ENCODE data around the gene ELMO2. TPM values are rescaled to one million over a fixed set of nuclear protein-coding genes. Genes with fewer than 3 reads are reported as not detected.

The ELMO2 gene
- total RNA-seq, 1 donor from 2014 or later: 53.3 TPM

DNA sequence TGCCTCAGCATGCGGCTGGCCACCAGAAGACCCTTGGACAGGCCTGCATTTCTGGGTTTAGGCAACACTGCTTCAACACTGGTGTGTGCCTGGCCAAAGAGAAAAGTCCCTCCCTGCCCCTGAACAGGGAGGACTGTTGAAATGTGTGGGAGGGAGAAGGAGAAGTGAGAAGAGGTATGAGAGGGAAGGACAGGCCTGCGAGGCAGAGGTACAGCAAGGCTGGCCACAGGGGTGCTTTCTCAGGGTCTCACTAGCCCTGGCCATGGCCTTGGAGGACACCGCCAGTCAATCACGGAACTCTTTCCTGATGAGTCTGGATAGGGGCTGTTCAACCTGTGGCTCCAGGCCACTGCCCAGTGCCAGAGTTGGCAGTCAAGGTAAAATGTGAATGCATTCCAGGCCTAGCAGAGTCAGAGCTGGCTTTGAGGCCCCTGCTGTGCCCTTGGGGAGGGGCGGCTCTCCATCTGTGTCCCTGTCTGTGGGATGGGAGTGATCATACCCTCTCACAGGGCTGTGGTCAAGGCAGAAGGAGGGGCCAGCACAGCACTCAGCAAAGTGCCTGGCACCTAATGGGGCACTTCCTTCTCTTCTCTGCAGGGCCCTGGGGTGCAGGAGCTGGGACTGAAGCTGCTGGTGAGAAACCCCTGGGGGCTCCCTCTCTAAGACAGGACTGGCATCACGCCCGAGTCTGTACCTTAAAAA lies 54.9 kb downstream of the ELMO2 start:
- Mint-ChIP-seq H3K4me1 (peaks cover 80% of the 10 kb centered on the region), H3K27ac (peak overlapping the region; percentile 100), H3K9me3 (no peaks in the 10 kb centered on the region), H3K4me3 (peak overlapping the region; percentile 62), H3K27me3 (ENCODE audit: insufficient read depth, low read depth) (peaks cover 10% of the 10 kb centered on the region), H3K36me3 (peaks cover 16% of the 10 kb centered on the region)
- Histone ChIP-seq H2AFZ (replicated peaks) (no peak overlapping the region), H3K79me2 (ENCODE audit: low read depth) (no peaks in the 10 kb centered on the region), H3K27ac (peak overlapping the region; percentile 80), H3K4me1 (peaks cover 48% of the 10 kb centered on the region), H3K36me3 (no peaks in the 10 kb centered on the region), H3K4me3 (no peak overlapping the region), H3K9me3 (ENCODE audit: low read depth) (no peaks in the 10 kb centered on the region), H4K20me1 (ENCODE audit: low read depth) (peaks cover 32% of the 10 kb centered on the region), H3F3A (ENCODE audit: low read depth) (peaks cover 33% of the 10 kb centered on the region), H3K27me3 (no peaks in the 10 kb centered on the region), H3K4me2 (peak overlapping the region; percentile 54), H3K9ac (no peak overlapping the region)
- no peak for TF ChIP-seq EZH2 (IDR thresholded peaks at IDR 0.05)
- no peak for TF ChIP-seq EZH2phosphoT487 (IDR thresholded peaks at IDR 0.05)
- no peak for DNase-seq (ENCODE audit: low spot score)

DNA sequence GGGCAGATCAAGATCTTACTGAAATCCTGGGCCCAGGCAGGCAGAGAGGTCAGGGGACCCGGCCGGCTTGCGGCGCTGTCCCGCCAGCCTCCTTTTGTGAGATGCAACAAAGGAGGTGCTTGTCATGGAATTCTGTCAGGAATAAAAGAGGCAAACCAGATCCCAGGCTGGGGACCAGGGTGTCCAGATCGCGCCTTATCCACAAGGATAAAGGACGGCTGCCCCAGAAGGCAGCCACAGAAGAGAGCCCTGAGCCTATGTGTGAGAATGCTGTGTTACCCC lies 55.5 kb downstream of the ELMO2 start:
- peaks cover 32% of the 10 kb centered on the region for H4K20me1 ChIP-seq (ENCODE audit: low read depth)
- no peaks in the 10 kb centered on the region for H3K27me3 ChIP-seq
- peak overlapping the region; percentile 54 for H3K4me2 ChIP-seq
- no peaks in the 10 kb centered on the region for H3K9me3 Mint-ChIP-seq
- peaks cover 33% of the 10 kb centered on the region for H3F3A ChIP-seq (ENCODE audit: low read depth)
- H3K9ac ChIP-seq: no peak overlapping the region
- H3K4me3 ChIP-seq: no peak overlapping the region
- H3K27me3 Mint-ChIP-seq (ENCODE audit: insufficient read depth, low read depth): peaks cover 12% of the 10 kb centered on the region
- H3K36me3 ChIP-seq: no peaks in the 10 kb centered on the region
- peaks cover 48% of the 10 kb centered on the region for H3K4me1 ChIP-seq
- peak; percentile 88 for DNase-seq (ENCODE audit: low spot score)
- H3K9me3 ChIP-seq (ENCODE audit: low read depth): no peaks in the 10 kb centered on the region
- peak overlapping the region; percentile 80 for H3K27ac ChIP-seq
- peaks cover 82% of the 10 kb centered on the region for H3K4me1 Mint-ChIP-seq
- H3K79me2 ChIP-seq (ENCODE audit: low read depth): no peaks in the 10 kb centered on the region
- H3K27ac Mint-ChIP-seq: peak overlapping the region; percentile 100
- no peak overlapping the region for H2AFZ ChIP-seq (replicated peaks)
- H3K4me3 Mint-ChIP-seq: peak overlapping the region; percentile 62
- TF ChIP-seq EZH2phosphoT487 (IDR thresholded peaks at IDR 0.05) (no peak), EZH2 (IDR thresholded peaks at IDR 0.05) (no peak)
- TF ChIP-seq, protein P1, sequence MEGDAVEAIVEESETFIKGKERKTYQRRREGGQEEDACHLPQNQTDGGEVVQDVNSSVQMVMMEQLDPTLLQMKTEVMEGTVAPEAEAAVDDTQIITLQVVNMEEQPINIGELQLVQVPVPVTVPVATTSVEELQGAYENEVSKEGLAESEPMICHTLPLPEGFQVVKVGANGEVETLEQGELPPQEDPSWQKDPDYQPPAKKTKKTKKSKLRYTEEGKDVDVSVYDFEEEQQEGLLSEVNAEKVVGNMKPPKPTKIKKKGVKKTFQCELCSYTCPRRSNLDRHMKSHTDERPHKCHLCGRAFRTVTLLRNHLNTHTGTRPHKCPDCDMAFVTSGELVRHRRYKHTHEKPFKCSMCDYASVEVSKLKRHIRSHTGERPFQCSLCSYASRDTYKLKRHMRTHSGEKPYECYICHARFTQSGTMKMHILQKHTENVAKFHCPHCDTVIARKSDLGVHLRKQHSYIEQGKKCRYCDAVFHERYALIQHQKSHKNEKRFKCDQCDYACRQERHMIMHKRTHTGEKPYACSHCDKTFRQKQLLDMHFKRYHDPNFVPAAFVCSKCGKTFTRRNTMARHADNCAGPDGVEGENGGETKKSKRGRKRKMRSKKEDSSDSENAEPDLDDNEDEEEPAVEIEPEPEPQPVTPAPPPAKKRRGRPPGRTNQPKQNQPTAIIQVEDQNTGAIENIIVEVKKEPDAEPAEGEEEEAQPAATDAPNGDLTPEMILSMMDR (IDR thresholded peaks at IDR 0.05): peak; percentile 22
- peaks cover 18% of the 10 kb centered on the region for H3K36me3 Mint-ChIP-seq

DNA sequence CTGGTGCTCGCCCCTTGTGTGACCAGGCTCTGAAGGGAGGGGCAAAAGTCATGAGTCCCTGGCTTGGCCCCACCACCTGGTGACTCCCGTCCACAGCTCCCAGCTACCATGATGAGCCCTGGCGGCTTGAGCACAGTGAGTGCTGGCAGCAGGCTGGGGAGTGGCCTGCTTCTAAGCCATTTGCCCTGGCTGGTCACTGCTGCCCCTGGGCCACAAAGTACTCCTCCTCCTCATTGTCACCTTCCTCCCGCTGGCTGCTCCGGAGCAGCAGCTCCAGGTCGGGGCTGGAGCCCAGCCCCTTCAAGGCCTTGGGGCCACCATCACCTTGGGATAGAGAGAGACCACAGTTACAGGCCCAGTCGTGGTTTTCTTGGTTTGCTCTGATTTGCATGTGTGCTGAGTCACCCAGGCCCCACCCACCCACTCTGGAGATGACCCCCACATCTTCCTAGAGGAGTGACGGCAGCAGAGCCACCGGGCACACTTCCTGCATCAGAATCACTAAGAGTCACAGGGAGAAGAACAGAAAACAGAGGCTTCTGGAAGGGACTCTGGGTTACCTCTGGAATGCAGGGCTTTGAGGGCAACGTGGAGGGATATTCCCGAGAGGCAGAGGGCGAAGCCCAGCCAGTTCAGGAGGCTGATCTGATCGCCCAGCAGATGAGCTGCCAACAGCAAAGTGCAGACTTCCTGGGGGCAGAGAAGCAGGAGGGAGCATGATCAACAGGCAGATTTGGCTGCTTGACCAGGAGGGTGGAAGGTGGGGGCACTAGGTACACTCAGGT lies 56.0 kb downstream of the ELMO2 start:
- Histone ChIP-seq H3K4me2 (peak overlapping the region; percentile 54), H3K4me1 (peaks cover 48% of the 10 kb centered on the region), H3F3A (ENCODE audit: low read depth) (peaks cover 33% of the 10 kb centered on the region), H3K9me3 (ENCODE audit: low read depth) (no peaks in the 10 kb centered on the region), H3K27ac (peak overlapping the region; percentile 70), H3K27me3 (peaks cover 2% of the 10 kb centered on the region), H3K79me2 (ENCODE audit: low read depth) (no peaks in the 10 kb centered on the region), H4K20me1 (ENCODE audit: low read depth) (peaks cover 32% of the 10 kb centered on the region), H3K36me3 (no peaks in the 10 kb centered on the region), H2AFZ (replicated peaks) (no peak overlapping the region), H3K9ac (no peak overlapping the region), H3K4me3 (no peak overlapping the region)
- peaks cover 79% of the 10 kb centered on the region for H3K4me1 Mint-ChIP-seq
- DNase-seq (ENCODE audit: low spot score): peak; percentile 60
- H3K4me3 Mint-ChIP-seq: peak overlapping the region; percentile 62
- peaks cover 19% of the 10 kb centered on the region for H3K36me3 Mint-ChIP-seq
- TF ChIP-seq EZH2phosphoT487 (IDR thresholded peaks at IDR 0.05) (no peak), EZH2 (IDR thresholded peaks at IDR 0.05) (no peak)
- TF ChIP-seq, protein P1 (IDR thresholded peaks at IDR 0.05): no peak
- peaks cover 12% of the 10 kb centered on the region for H3K27me3 Mint-ChIP-seq (ENCODE audit: insufficient read depth, low read depth)
- peak overlapping the region; percentile 91 for H3K27ac Mint-ChIP-seq
- no peaks in the 10 kb centered on the region for H3K9me3 Mint-ChIP-seq

DNA sequence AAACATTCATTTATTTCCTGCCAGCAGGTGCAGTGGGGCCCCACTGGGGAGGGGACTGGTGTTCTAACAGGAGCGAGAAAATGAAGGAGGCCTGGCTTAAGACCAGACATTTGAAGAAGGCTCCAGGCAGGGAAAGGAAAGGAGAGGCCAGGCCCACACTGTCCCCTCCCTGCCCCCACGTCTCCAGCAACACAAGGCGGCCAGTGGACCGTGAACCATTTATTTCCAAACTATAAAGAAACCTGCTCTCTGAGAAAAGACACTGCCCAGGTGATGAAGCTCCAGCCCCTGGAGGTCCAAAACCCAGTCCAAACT lies 56.7 kb downstream of the ELMO2 start:
- peaks cover 15% of the 10 kb centered on the region for H3K27me3 Mint-ChIP-seq (ENCODE audit: insufficient read depth, low read depth)
- H3K36me3 Mint-ChIP-seq: peaks cover 19% of the 10 kb centered on the region
- no peaks in the 10 kb centered on the region for H3K79me2 ChIP-seq (ENCODE audit: low read depth)
- H3K27ac ChIP-seq: peak overlapping the region; percentile 70
- H3K9ac ChIP-seq: no peak overlapping the region
- H3K36me3 ChIP-seq: no peaks in the 10 kb centered on the region
- peaks cover 32% of the 10 kb centered on the region for H4K20me1 ChIP-seq (ENCODE audit: low read depth)
- H3F3A ChIP-seq (ENCODE audit: low read depth): peaks cover 33% of the 10 kb centered on the region
- H3K27ac Mint-ChIP-seq: peak overlapping the region; percentile 42
- H3K4me2 ChIP-seq: peak overlapping the region; percentile 50
- DNase-seq (ENCODE audit: low spot score): no peak
- peaks cover 9% of the 10 kb centered on the region for H3K27me3 ChIP-seq
- H3K4me3 ChIP-seq: no peak overlapping the region
- H3K9me3 ChIP-seq (ENCODE audit: low read depth): no peaks in the 10 kb centered on the region
- no peak overlapping the region for H3K4me3 Mint-ChIP-seq
- no peaks in the 10 kb centered on the region for H3K9me3 Mint-ChIP-seq
- peaks cover 48% of the 10 kb centered on the region for H3K4me1 ChIP-seq
- H3K4me1 Mint-ChIP-seq: peaks cover 82% of the 10 kb centered on the region
- TF ChIP-seq EZH2 (IDR thresholded peaks at IDR 0.05) (no peak), EZH2phosphoT487 (IDR thresholded peaks at IDR 0.05) (no peak)
- TF ChIP-seq, protein P1 (IDR thresholded peaks at IDR 0.05): no peak
- no peak overlapping the region for H2AFZ ChIP-seq (replicated peaks)

Measured in neural progenitor cell (in vitro differentiated cells).